OCI-LY7 (cell line): Measurements from ENCODE around the gene LRPAP1. TPM values are rescaled to one million over a fixed set of nuclear protein-coding genes. Genes with fewer than 3 reads are reported as not detected.

Experiments
- BruUV-seq: library from RNA; stranded (reverse); fragments of 400-500 nt; replicated peaks from 2 replicates; lab custom pipeline; 2021; lab: Mats Ljungman, UMichigan
- CTCF ChIA-PET: fragments of 300-600 bp; sonication (Branson Sonifier 250); formaldehyde crosslinking; loops from one replicate; lab custom pipeline; 2022; ENCODE audit warnings: antibody characterized with exemption; ENCODE audit not compliant: unreplicated experiment; lab: Charles Lee
- POLR2A ChIA-PET: fragments of 300-600 bp; sonication (Branson Sonifier 250); formaldehyde crosslinking; loops from one replicate; lab custom pipeline; 2022; ENCODE audit warnings: antibody characterized with exemption; lab: Charles Lee
- DNase-seq: peaks from one replicate; pipeline ENCODE4 v3.0.0-alpha.2; 2015; ENCODE audit warnings: low spot score
- H2AFZ ChIP-seq: fragments of 200-600 bp; sonication (generic), shearing (Covaris generic); 2 replicates; pipeline ENCODE4 v1.6.1; 2014; ENCODE audit warnings: mild to moderate bottlenecking, antibody characterized with exemption, low read length, moderate library complexity
- H3K27ac ChIP-seq: fragments of 200-600 bp; sonication (generic); 2 replicates; pipeline ENCODE4 v1.5.1; 2014; ENCODE audit warnings: mixed run types, low read depth, mild to moderate bottlenecking, moderate library complexity, low read length, inconsistent platforms; ENCODE audit not compliant: poor library complexity, severe bottlenecking
- H3K36me3 ChIP-seq: fragments of 200-600 bp; sonication (generic); 2 replicates; pipeline ENCODE4 v1.6.1; 2014; ENCODE audit warnings: mild to moderate bottlenecking, antibody characterized with exemption, low read length, moderate library complexity, mixed read lengths; ENCODE audit not compliant: insufficient read depth
- H3K4me1 ChIP-seq: fragments of 200-600 bp; sonication (generic); 2 replicates; pipeline ENCODE4 v1.5.1; 2014; ENCODE audit warnings: mild to moderate bottlenecking, low read length; ENCODE audit not compliant: insufficient read depth, poor library complexity, severe bottlenecking
- H3K4me2 ChIP-seq: fragments of 200-600 bp; sonication (generic); 2 replicates; pipeline ENCODE4 v1.6.1; 2014; ENCODE audit warnings: mild to moderate bottlenecking, low read length
- H3K4me3 ChIP-seq: fragments of 200-600 bp; sonication (generic); 2 replicates; pipeline ENCODE4 v1.5.1; 2014; ENCODE audit warnings: mild to moderate bottlenecking, low read depth, low read length; ENCODE audit not compliant: poor library complexity, severe bottlenecking
- H3K79me2 ChIP-seq: fragments of 200-600 bp; sonication (generic); 2 replicates; pipeline ENCODE4 v1.6.1; 2016; ENCODE audit warnings: low read depth, mild to moderate bottlenecking, low read length, moderate library complexity, mixed read lengths; ENCODE audit not compliant: insufficient read depth
- H3K9me2 ChIP-seq: fragments of 200-600 bp; sonication (generic); 2 replicates; pipeline ENCODE4 v1.6.1; 2016; ENCODE audit warnings: mild to moderate bottlenecking, low read length, mixed read lengths; ENCODE audit not compliant: insufficient read depth
- H3K9me3 ChIP-seq: fragments of 200-600 bp; sonication (generic); 2 replicates; pipeline ENCODE4 v1.6.1; 2014; ENCODE audit warnings: mild to moderate bottlenecking, mixed run types, low read length, mixed read lengths
- H4K20me1 ChIP-seq: fragments of 200-600 bp; sonication (generic); 2 replicates; pipeline ENCODE4 v1.6.1; 2014; ENCODE audit warnings: mild to moderate bottlenecking, antibody characterized with exemption, low read length, moderate library complexity, mixed read lengths; ENCODE audit not compliant: insufficient read depth
- EZH2phosphoT487 ChIP-seq: fragments of 200-600 bp; sonication (generic); IDR thresholded peaks from 2 replicates; pipeline ENCODE4 v1.6.1; 2018; ENCODE audit warnings: low read depth, borderline replicate concordance, mild to moderate bottlenecking, mixed run types, antibody characterized with exemption, low read length, moderate library complexity, mixed read lengths
- intact Hi-C: fragments of 100-400 bp; cut with micrococcal nuclease; formaldehyde crosslinking; loops from one replicate; pipeline ENCODE4 v1.10.0; 2022; ENCODE audit not compliant: unreplicated experiment
- total RNA-seq, 2 experiments: library from RNA; depleted of rRNA in 1 of 2; stranded (reverse); fragments of >200 nt in 1 of 2; shearing (Covaris generic) in 1 of 2; gene quantifications; 2 replicates each; pipeline ENCODE4 v1.2.3, GENCODE V29; 2014 to 2022
- TF ChIP-seq, protein P1 (sequence below): fragments of 200-600 bp; sonication (generic); conservative IDR thresholded peaks from 2 replicates; pipeline ENCODE4 v1.5.1; 2014; ENCODE audit warnings: mild to moderate bottlenecking, antibody characterized with exemption, low read length, moderate library complexity, mixed read lengths

LRPAP1 gene
- total RNA-seq, 2 experiments from 2014 or later = 46.2 to 54.7 TPM

- no peak overlapping the region for H3K4me2 ChIP-seq
- no TSS peak for BruUV-seq
- ChIA-PET CTCF (no interaction called here), POLR2A (no interaction called here)
- no peaks in the 10 kb centered on the region for H3K79me2 ChIP-seq
- no peaks in the 10 kb centered on the region for H3K9me2 ChIP-seq
- H3K27ac ChIP-seq = no peak overlapping the region
- DNase-seq = no peak
- 0 out of 2 replicates have a peak, but pooled peaks cover 2% of the 10 kb centered on the region for H3K9me3 ChIP-seq
- TF ChIP-seq EZH2phosphoT487 = no peak
- TF ChIP-seq, protein P1, sequence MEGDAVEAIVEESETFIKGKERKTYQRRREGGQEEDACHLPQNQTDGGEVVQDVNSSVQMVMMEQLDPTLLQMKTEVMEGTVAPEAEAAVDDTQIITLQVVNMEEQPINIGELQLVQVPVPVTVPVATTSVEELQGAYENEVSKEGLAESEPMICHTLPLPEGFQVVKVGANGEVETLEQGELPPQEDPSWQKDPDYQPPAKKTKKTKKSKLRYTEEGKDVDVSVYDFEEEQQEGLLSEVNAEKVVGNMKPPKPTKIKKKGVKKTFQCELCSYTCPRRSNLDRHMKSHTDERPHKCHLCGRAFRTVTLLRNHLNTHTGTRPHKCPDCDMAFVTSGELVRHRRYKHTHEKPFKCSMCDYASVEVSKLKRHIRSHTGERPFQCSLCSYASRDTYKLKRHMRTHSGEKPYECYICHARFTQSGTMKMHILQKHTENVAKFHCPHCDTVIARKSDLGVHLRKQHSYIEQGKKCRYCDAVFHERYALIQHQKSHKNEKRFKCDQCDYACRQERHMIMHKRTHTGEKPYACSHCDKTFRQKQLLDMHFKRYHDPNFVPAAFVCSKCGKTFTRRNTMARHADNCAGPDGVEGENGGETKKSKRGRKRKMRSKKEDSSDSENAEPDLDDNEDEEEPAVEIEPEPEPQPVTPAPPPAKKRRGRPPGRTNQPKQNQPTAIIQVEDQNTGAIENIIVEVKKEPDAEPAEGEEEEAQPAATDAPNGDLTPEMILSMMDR = no peak
- no peak overlapping the region for H2AFZ ChIP-seq
- H3K4me1 ChIP-seq = no peaks in the 10 kb centered on the region
- H3K36me3 ChIP-seq = no peaks in the 10 kb centered on the region
- no peak overlapping the region for H3K4me3 ChIP-seq
- H4K20me1 ChIP-seq = no peaks in the 10 kb centered on the region
- intact Hi-C loops = no loop called here
Observed at GRCh38 chr4:3463556-3464348, 68.5 kb downstream of the LRPAP1 start.

DNA sequence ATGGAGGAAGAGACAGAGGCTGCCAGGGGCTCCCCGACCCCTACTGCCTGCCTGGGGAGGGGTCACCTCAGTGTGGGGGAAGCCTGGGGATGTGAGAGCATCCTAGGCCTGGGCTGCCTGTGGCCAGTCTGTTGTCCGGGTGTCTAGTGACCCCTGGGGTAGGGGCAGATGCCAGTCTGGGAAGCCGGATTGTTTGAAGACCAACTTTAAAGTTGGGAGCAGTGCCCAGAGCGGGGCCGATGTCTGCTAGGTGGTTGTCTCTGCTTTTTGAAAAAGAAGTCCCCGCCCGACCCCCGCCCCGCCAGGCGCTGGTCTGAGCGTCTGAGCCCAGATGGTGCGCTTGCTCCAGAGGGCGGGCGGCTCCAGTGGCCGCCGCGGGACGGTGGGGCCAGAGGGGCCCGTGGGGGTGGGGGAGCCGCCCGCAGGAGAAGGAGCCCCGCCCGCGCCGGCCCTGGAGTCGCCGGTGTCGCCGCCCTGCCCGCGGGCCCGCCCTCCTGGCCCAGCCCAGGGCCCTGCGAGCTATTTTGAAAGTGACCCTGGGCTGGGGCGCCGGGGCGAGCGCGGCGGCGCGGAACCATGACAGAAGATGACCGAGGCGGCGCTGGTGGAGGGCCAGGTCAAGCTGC, 69.3 kb downstream of the LRPAP1 start, which contains the start of gene DOK7:
Gene DOK7 (plus strand): TSS at position 517 of the 626 bp plus-strand sequence. CDS start 70 bp downstream, at position 587.
- no peak within 1 kb of the TSS for H3K4me2 ChIP-seq
- H3K79me2 ChIP-seq = no peaks in the 10 kb centered on the region
- no peak for TF ChIP-seq EZH2phosphoT487
- TF ChIP-seq, protein P1 = no peak
- CTCF ChIA-PET = no interaction called here
- no peak for DNase-seq
- no peaks in the 10 kb centered on the region for H3K9me2 ChIP-seq
- H4K20me1 ChIP-seq = no peaks in the 10 kb centered on the region
- intact Hi-C loops = no loop called here
- no peaks in the 10 kb centered on the region for H3K36me3 ChIP-seq
- no peaks in the 10 kb centered on the region for H3K9me3 ChIP-seq
- H2AFZ ChIP-seq = no peak within 1 kb of the TSS
- no peaks in the 10 kb centered on the region for H3K4me1 ChIP-seq
- no peak within 1 kb of the TSS for H3K4me3 ChIP-seq
- no TSS peak for BruUV-seq
- POLR2A ChIA-PET = no interaction called here
- H3K27ac ChIP-seq = no peak within 1 kb of the TSS
